CD14-positive monocyte (primary cell): ENCODE results near the gene ZNF592. TPM values are rescaled to one million over a fixed set of nuclear protein-coding genes. Genes with fewer than 3 reads are reported as not detected.

Experiments used
- DNase-seq, 3 donors: peaks; one replicate each; pipeline ENCODE4 v3.0.0-alpha.2; 2011 to 2022
- H2AFZ ChIP-seq: 2 replicates; pipeline ENCODE4 v1.6.0; 2012; ENCODE audit warnings: mild to moderate bottlenecking, low read depth, low read length, inconsistent platforms; ENCODE audit not compliant: insufficient read depth, poor library complexity, severe bottlenecking
- H3K27ac ChIP-seq, 2 donors: 1 replicate in 1 of 2; 2 replicates in 1 of 2; pipeline ENCODE4 v1.5.1; 2012 to 2013; ENCODE audit warnings: low read length in 2 of 2, control low read depth in 1 of 2, inconsistent platforms in 1 of 2, low read depth in 1 of 2, mild to moderate bottlenecking in 1 of 2
- H3K27me3 ChIP-seq, 2 donors: one replicate each; pipeline versions ENCODE4 v1.6.0 to v1.6.1; 2011 to 2013; ENCODE audit warnings: low read length in 2 of 2; ENCODE audit not compliant: control insufficient read depth in 2 of 2, insufficient read depth in 2 of 2
- H3K36me3 ChIP-seq, 2 donors: replicated peaks in 1 of 2; 1 replicate in 1 of 2; 2 replicates in 1 of 2; pipeline versions ENCODE4 v1.5.1 to v1.6.1; 2012 to 2013; ENCODE audit warnings: low read length in 2 of 2, control low read depth in 1 of 2, inconsistent platforms in 1 of 2, mild to moderate bottlenecking in 1 of 2; ENCODE audit not compliant: insufficient read depth in 2 of 2, control insufficient read depth in 1 of 2
- H3K4me1 ChIP-seq, 2 donors: 1 replicate in 1 of 2; 2 replicates in 1 of 2; pipeline versions ENCODE4 v1.5.1 to v1.6.1; 2012 to 2013; ENCODE audit warnings: low read length in 2 of 2, control low read depth in 1 of 2, inconsistent platforms in 1 of 2, mild to moderate bottlenecking in 1 of 2, moderate library complexity in 1 of 2; ENCODE audit not compliant: insufficient read depth in 2 of 2, control insufficient read depth in 1 of 2
- H3K4me2 ChIP-seq: replicated peaks from 2 replicates; pipeline ENCODE3; 2012; ENCODE audit warnings: low read length, moderate library complexity, mild to moderate bottlenecking; ENCODE audit not compliant: poor library complexity, severe bottlenecking; ENCODE audit errors: extremely low read depth
- H3K4me3 ChIP-seq, 3 experiments: fragments of 200-600 bp in 1 of 3; sonication (generic) in 1 of 3; replicated peaks in 1 of 3; 1 replicate in 2 of 3; 2 replicates in 1 of 3; pipeline ENCODE4 v1.5.1; 2011 to 2013; ENCODE audit warnings: low read length in 3 of 3, mild to moderate bottlenecking in 3 of 3, control low read depth in 2 of 3, low read depth in 2 of 3, inconsistent platforms in 1 of 3, moderate library complexity in 1 of 3
- H3K79me2 ChIP-seq: 2 replicates; pipeline ENCODE4 v1.6.0; 2012; ENCODE audit warnings: mild to moderate bottlenecking, control low read depth, inconsistent platforms, low read length, moderate library complexity; ENCODE audit not compliant: insufficient read depth
- H3K9ac ChIP-seq: 2 replicates; pipeline ENCODE4 v1.6.0; 2017; ENCODE audit warnings: low read length, mild to moderate bottlenecking; ENCODE audit not compliant: insufficient read depth, poor library complexity, severe bottlenecking
- H3K9me3 ChIP-seq, 2 donors: replicated peaks in 1 of 2; 1 replicate in 1 of 2; 2 replicates in 1 of 2; pipeline versions ENCODE4 v1.5.1 to v1.6.1; 2012 to 2013; ENCODE audit warnings: low read length in 2 of 2, control low read depth in 1 of 2; ENCODE audit not compliant: control insufficient read depth in 1 of 2, insufficient read depth in 1 of 2
- H4K20me1 ChIP-seq: 2 replicates; pipeline ENCODE4 v1.6.0; 2012; ENCODE audit warnings: mild to moderate bottlenecking, low read length, control low read depth, moderate library complexity; ENCODE audit not compliant: insufficient read depth
- H3K27ac Mint-ChIP-seq, 7 donors: one replicate each; pipeline ENCODE4 v1.8.0; 2020; ENCODE audit warnings: mild to moderate bottlenecking in 7 of 7, mixed read lengths in 7 of 7, moderate library complexity in 6 of 7, inconsistent platforms in 2 of 7
- H3K27me3 Mint-ChIP-seq, 3 donors: one replicate each; pipeline ENCODE4 v1.8.0; 2021 to 2022; ENCODE audit warnings: low read depth in 3 of 3, mild to moderate bottlenecking in 3 of 3, mixed read lengths in 3 of 3, moderate library complexity in 3 of 3, inconsistent platforms in 1 of 3
- H3K36me3 Mint-ChIP-seq, 2 donors: one replicate each; pipeline ENCODE4 v1.8.0; 2020; ENCODE audit warnings: mixed read lengths in 2 of 2, inconsistent platforms in 1 of 2, mild to moderate bottlenecking in 1 of 2
- H3K4me1 Mint-ChIP-seq: one replicate; pipeline ENCODE4 v1.8.0; 2020; ENCODE audit warnings: mild to moderate bottlenecking, mixed read lengths
- H3K4me3 Mint-ChIP-seq, 2 donors: one replicate each; pipeline ENCODE4 v1.8.0; 2020; ENCODE audit warnings: mild to moderate bottlenecking in 2 of 2, mixed read lengths in 2 of 2, moderate library complexity in 1 of 2
- H3K9me3 Mint-ChIP-seq, 7 donors: one replicate each; pipeline ENCODE4 v1.8.0; 2020 to 2022; ENCODE audit warnings: mixed read lengths in 7 of 7, mild to moderate bottlenecking in 6 of 7, moderate library complexity in 6 of 7, inconsistent platforms in 2 of 7
- WGBS: methylation state at CpG from one replicate; pipeline ENCODE4 v1.1.5; 2013; ENCODE audit warnings: missing lambda C conversion rate; ENCODE audit not compliant: insufficient coverage; 5-methylcytosine and 5-hydroxymethylcytosine counted together
- intact Hi-C, 2 donors: fragments of 100-400 bp; cut with micrococcal nuclease; formaldehyde crosslinking; loops; one replicate each; pipeline versions ENCODE4 v1.15.0 to v1.15.1; 2023
- polyA plus RNA-seq, 3 donors: library from polyadenylated mRNA; depleted of rRNA in 1 of 3; unstranded in 2 of 3; stranded (reverse) in 1 of 3; fragments of 300-500 nt in 2 of 3; fragments of >200 nt in 1 of 3; fragmentation: Illumina TruSeq in 2 of 3; gene quantifications; 1 replicate in 2 of 3; 2 replicates in 1 of 3; pipeline ENCODE4 v1.2.3, GENCODE V29; 2012 to 2021
- TF ChIP-seq, protein P1 (sequence below): fragments of 200-600 bp; IDR thresholded peaks from one replicate; pipeline ENCODE4 v1.8.0; 2022; ENCODE audit warnings: antibody characterized with exemption, mild to moderate bottlenecking

The ZNF592 gene
- polyA plus RNA-seq, 3 donors, result 2.8 to 43.6 (median 5.0) TPM

DNA sequence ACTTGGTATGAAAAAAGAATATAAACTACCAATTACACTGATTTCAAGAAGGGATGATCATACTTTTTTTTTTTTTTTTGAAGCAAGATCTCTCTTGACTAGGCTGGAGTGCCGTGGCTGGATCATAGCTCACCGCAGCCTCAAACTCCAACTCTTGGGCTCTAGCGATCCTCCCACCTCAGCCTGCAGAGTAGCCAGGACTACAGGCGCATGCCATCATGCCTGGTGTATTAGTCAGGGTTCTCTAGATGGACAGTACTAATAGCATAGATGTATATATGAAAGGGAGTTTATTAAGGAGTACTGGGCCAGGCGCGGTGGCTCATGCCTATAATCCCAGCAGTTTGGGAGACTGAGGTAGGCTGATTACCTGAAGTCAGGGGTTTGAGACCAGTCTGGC, 21.0 kb upstream of the ZNF592 start:
- no peaks in the 10 kb centered on the region for H3K9me3 ChIP-seq
- H3K9me3 Mint-ChIP-seq, result peaks cover 0 to 11% (median 5%) of the 10 kb centered on the region in 7 donors
- H3K9ac ChIP-seq, result no peak overlapping the region
- H3K27me3 ChIP-seq, result no peaks in the 10 kb centered on the region
- H3K27ac Mint-ChIP-seq, result peak overlapping the region in 5 of 7 donors; percentile 24 to 98 (median 94)
- H3K27ac ChIP-seq, result peak overlapping the region in 1 of 2 donors; percentile 89
- peaks cover 69% of the 10 kb centered on the region for H3K4me1 Mint-ChIP-seq
- H2AFZ ChIP-seq, result no peak overlapping the region
- H4K20me1 ChIP-seq, result no peaks in the 10 kb centered on the region
- no peaks in the 10 kb centered on the region for H3K36me3 Mint-ChIP-seq
- H3K36me3 ChIP-seq, result no peaks in the 10 kb centered on the region
- intact Hi-C loops, result no loop called here
- 100% methylated on average over 2 of the region's 6 CpGs for WGBS
- peak overlapping the region in 1 of 3 experiments; percentile 11 for H3K4me3 ChIP-seq
- H3K79me2 ChIP-seq, result peaks cover 10% of the 10 kb centered on the region
- no peak overlapping the region for H3K4me3 Mint-ChIP-seq
- peaks cover 72 to 85% of the 10 kb centered on the region in 2 donors for H3K4me1 ChIP-seq
- no peaks in the 10 kb centered on the region for H3K27me3 Mint-ChIP-seq
- peak overlapping the region; percentile 3 for H3K4me2 ChIP-seq
- TF ChIP-seq, protein P1, sequence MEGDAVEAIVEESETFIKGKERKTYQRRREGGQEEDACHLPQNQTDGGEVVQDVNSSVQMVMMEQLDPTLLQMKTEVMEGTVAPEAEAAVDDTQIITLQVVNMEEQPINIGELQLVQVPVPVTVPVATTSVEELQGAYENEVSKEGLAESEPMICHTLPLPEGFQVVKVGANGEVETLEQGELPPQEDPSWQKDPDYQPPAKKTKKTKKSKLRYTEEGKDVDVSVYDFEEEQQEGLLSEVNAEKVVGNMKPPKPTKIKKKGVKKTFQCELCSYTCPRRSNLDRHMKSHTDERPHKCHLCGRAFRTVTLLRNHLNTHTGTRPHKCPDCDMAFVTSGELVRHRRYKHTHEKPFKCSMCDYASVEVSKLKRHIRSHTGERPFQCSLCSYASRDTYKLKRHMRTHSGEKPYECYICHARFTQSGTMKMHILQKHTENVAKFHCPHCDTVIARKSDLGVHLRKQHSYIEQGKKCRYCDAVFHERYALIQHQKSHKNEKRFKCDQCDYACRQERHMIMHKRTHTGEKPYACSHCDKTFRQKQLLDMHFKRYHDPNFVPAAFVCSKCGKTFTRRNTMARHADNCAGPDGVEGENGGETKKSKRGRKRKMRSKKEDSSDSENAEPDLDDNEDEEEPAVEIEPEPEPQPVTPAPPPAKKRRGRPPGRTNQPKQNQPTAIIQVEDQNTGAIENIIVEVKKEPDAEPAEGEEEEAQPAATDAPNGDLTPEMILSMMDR, result no peak
- no peak for DNase-seq

DNA sequence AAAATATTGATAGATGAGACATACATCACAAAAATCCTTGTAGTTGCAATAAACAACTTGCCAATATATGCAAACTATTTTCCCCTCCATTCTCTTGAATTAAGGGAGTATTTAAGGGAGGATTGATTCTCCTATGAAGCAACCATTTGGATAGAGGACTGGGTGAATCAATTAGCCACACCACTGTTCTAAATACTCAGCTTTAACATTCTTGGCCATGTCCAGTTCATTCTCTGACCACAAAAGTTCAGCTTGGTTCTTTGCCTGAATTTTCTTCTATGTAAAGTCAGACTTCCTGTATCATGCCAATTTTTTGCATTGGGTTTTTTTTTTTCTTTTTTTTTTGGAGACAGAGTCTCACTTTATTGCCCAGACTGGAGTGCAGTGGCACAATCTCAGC, 16.6 kb upstream of the ZNF592 start:
- no peak overlapping the region for H3K4me2 ChIP-seq
- no peaks in the 10 kb centered on the region for H3K79me2 ChIP-seq
- H3K27ac ChIP-seq, result no peak overlapping the region
- no peak for DNase-seq
- Mint-ChIP-seq H3K4me3 (no peak overlapping the region), H3K27me3 (no peaks in the 10 kb centered on the region), H3K27ac (peak overlapping the region in 1 of 7 donors; percentile 60), H3K36me3 (peaks cover 0 to 4% of the 10 kb centered on the region in 2 donors), H3K9me3 (peaks cover 0 to 6% (median 5%) of the 10 kb centered on the region in 7 donors), H3K4me1 (peaks cover 68% of the 10 kb centered on the region)
- intact Hi-C loops, result no loop called here
- H3K4me1 ChIP-seq, result peaks cover 64 to 77% of the 10 kb centered on the region in 2 donors
- H2AFZ ChIP-seq, result no peak overlapping the region
- H3K36me3 ChIP-seq, result no peaks in the 10 kb centered on the region
- no peaks in the 10 kb centered on the region for H3K9me3 ChIP-seq
- no peak overlapping the region for H3K4me3 ChIP-seq
- no peaks in the 10 kb centered on the region for H3K27me3 ChIP-seq
- TF ChIP-seq, protein P1, result no peak
- no peak overlapping the region for H3K9ac ChIP-seq
- H4K20me1 ChIP-seq, result no peaks in the 10 kb centered on the region
